Caco-2 (cell line): ENCODE measurements around the gene ADGRL3. TPM values are rescaled to one million over a fixed set of nuclear protein-coding genes. Genes with fewer than 3 reads are reported as not detected.

Experiments
- BruUV-seq: library from RNA; stranded (reverse); fragments of 400-500 nt; replicated peaks from 2 replicates; lab custom pipeline; 2021; lab: Mats Ljungman, UMichigan
- CTCF ChIA-PET: fragments of 300-600 bp; sonication (Branson Sonifier 250); formaldehyde crosslinking; loops from one replicate; lab custom pipeline; 2022; ENCODE audit warnings: antibody characterized with exemption; lab: Charles Lee
- POLR2A ChIA-PET: fragments of 300-600 bp; sonication (Branson Sonifier 250); formaldehyde crosslinking; loops from one replicate; lab custom pipeline; 2022; ENCODE audit warnings: antibody characterized with exemption; lab: Charles Lee
- DNase-seq, 2 experiments: peaks; one replicate each; pipeline versions ENCODE4 v3.0.0 to v3.0.0-alpha.2; 2020 to 2022
- H3K27me3 ChIP-seq: replicated peaks from 2 replicates; pipeline ENCODE4 v1.6.0; 2011; ENCODE audit warnings: low read length; ENCODE audit not compliant: control insufficient read depth, insufficient read depth
- H3K36me3 ChIP-seq: 2 replicates; pipeline ENCODE4 v1.5.1; 2011; ENCODE audit warnings: low read length; ENCODE audit not compliant: control insufficient read depth, insufficient read depth
- H3K4me1 ChIP-seq: fragments of 250-450 bp; sonication (Bioruptor Pico); 2 replicates; pipeline ENCODE4 v1.5.1; 2020; ENCODE audit warnings: mild to moderate bottlenecking
- H3K4me3 ChIP-seq: 2 replicates; pipeline ENCODE4 v1.5.1; 2011; ENCODE audit warnings: low read depth, mild to moderate bottlenecking, control low read depth, low read length
- H3K9me3 ChIP-seq: fragments of 250-450 bp; sonication (Bioruptor Pico); 2 replicates; pipeline ENCODE4 v1.5.1; 2020; ENCODE audit warnings: mild to moderate bottlenecking, moderate library complexity
- H3K27ac Mint-ChIP-seq: one replicate; pipeline ENCODE4 v1.8.0; 2022; ENCODE audit warnings: mixed read lengths; ENCODE audit not compliant: unreplicated experiment
- H3K27me3 Mint-ChIP-seq: one replicate; pipeline ENCODE4 v1.8.0; 2022; ENCODE audit warnings: mixed read lengths; ENCODE audit not compliant: insufficient read depth, unreplicated experiment
- H3K36me3 Mint-ChIP-seq: one replicate; pipeline ENCODE4 v1.8.0; 2022; ENCODE audit warnings: mild to moderate bottlenecking, mixed read lengths; ENCODE audit not compliant: insufficient read depth, unreplicated experiment
- H3K4me1 Mint-ChIP-seq: one replicate; pipeline ENCODE4 v1.8.0; 2022; ENCODE audit warnings: low read depth, mixed read lengths; ENCODE audit not compliant: unreplicated experiment
- H3K4me3 Mint-ChIP-seq: one replicate; pipeline ENCODE4 v1.8.0; 2022; ENCODE audit warnings: mild to moderate bottlenecking, moderate library complexity, mixed read lengths; ENCODE audit not compliant: unreplicated experiment
- H3K9me3 Mint-ChIP-seq: one replicate; pipeline ENCODE4 v1.8.0; 2022; ENCODE audit warnings: mixed read lengths; ENCODE audit not compliant: unreplicated experiment
- intact Hi-C: fragments of 100-400 bp; cut with micrococcal nuclease; formaldehyde crosslinking; loops from one replicate; pipeline ENCODE4 v1.10.0; 2022; ENCODE audit not compliant: unreplicated experiment
- total RNA-seq: library from RNA; stranded (reverse); gene quantifications from 2 replicates; pipeline ENCODE4 v1.2.3, GENCODE V29; 2022
- TF ChIP-seq, protein P1 (sequence below), 2 experiments: fragments of 200-600 bp in 1 of 2; IDR thresholded peaks; 1 replicate in 1 of 2; 2 replicates in 1 of 2; pipeline versions ENCODE4 v1.5.1 to v1.8.0; 2011 to 2022; ENCODE audit warnings: antibody characterized with exemption in 1 of 2, control low read depth in 1 of 2, inconsistent platforms in 1 of 2, low read depth in 1 of 2, low read length in 1 of 2, mild to moderate bottlenecking in 1 of 2, moderate library complexity in 1 of 2; ENCODE audit not compliant: insufficient read depth in 1 of 2, severe bottlenecking in 1 of 2, unreplicated experiment in 1 of 2

Gene ADGRL3
- total RNA-seq, 1 experiment from 2014 or later = 1.5 TPM

DNA sequence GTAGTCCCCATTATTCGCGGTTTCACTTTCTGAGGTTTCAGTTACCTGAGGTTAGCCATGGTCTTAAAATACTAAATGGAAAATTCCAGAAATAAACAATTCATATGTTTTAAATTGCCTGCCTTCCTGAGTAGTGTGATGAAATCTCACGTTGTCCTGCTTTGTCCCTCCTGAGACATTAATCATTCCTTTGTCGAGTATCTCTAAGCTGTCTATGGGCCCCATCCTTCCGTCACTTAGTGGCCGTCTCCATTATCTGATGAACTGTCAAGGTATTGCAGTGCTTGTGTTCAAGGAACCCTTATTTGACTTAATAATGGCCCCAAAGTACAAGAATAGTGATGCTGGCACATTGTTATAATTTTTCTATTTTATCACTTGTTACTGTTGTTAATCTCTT lies 94.8 kb downstream of the ADGRL3 start:
- Mint-ChIP-seq H3K4me1 (no peaks in the 10 kb centered on the region), H3K27me3 (no peaks in the 10 kb centered on the region), H3K36me3 (no peaks in the 10 kb centered on the region), H3K27ac (no peak overlapping the region), H3K4me3 (no peak overlapping the region), H3K9me3 (no peaks in the 10 kb centered on the region)
- no peaks in the 10 kb centered on the region for H3K27me3 ChIP-seq
- no TSS peak for BruUV-seq
- H3K4me3 ChIP-seq = no peak overlapping the region
- CTCF ChIA-PET = no interaction called here
- intact Hi-C loops = loop anchor here (10.0 kb wide), 1 partner anchor 430 kb away; no protein-coding TSS in a partner anchor
- no peak for DNase-seq
- POLR2A ChIA-PET = no interaction called here
- TF ChIP-seq, protein P1, sequence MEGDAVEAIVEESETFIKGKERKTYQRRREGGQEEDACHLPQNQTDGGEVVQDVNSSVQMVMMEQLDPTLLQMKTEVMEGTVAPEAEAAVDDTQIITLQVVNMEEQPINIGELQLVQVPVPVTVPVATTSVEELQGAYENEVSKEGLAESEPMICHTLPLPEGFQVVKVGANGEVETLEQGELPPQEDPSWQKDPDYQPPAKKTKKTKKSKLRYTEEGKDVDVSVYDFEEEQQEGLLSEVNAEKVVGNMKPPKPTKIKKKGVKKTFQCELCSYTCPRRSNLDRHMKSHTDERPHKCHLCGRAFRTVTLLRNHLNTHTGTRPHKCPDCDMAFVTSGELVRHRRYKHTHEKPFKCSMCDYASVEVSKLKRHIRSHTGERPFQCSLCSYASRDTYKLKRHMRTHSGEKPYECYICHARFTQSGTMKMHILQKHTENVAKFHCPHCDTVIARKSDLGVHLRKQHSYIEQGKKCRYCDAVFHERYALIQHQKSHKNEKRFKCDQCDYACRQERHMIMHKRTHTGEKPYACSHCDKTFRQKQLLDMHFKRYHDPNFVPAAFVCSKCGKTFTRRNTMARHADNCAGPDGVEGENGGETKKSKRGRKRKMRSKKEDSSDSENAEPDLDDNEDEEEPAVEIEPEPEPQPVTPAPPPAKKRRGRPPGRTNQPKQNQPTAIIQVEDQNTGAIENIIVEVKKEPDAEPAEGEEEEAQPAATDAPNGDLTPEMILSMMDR (IDR thresholded peaks at IDR 0.05; ENCODE audit: insufficient read depth in 1 of 2, low read depth in 1 of 2, low read length in 1 of 2, severe bottlenecking in 1 of 2, unreplicated experiment in 1 of 2) = no peak
- H3K9me3 ChIP-seq = no peaks in the 10 kb centered on the region
- no peaks in the 10 kb centered on the region for H3K36me3 ChIP-seq
- peaks cover 5% of the 10 kb centered on the region; the same call in 1 of the 2 replicates for H3K4me1 ChIP-seq

GRCh38 chr4:61296144-61296543 lies 96.0 kb downstream of the ADGRL3 start:
- Mint-ChIP-seq H3K4me1 (no peaks in the 10 kb centered on the region), H3K36me3 (no peaks in the 10 kb centered on the region), H3K27me3 (no peaks in the 10 kb centered on the region), H3K27ac (no peak overlapping the region), H3K9me3 (no peaks in the 10 kb centered on the region), H3K4me3 (no peak overlapping the region)
- Histone ChIP-seq H3K36me3 (no peaks in the 10 kb centered on the region), H3K27me3 (no peaks in the 10 kb centered on the region), H3K4me1 (peaks cover 9% of the 10 kb centered on the region; the same call in 1 of the 2 replicates), H3K4me3 (no peak overlapping the region), H3K9me3 (no peaks in the 10 kb centered on the region)
- intact Hi-C loops = loop anchor here (10.0 kb wide), 1 partner anchor 431 kb away; no protein-coding TSS in a partner anchor
- CTCF ChIA-PET = no interaction called here
- POLR2A ChIA-PET = no interaction called here
- no peak for DNase-seq
- BruUV-seq = no TSS peak
- TF ChIP-seq, protein P1 (IDR thresholded peaks at IDR 0.05; ENCODE audit: insufficient read depth in 1 of 2, low read depth in 1 of 2, low read length in 1 of 2, severe bottlenecking in 1 of 2, unreplicated experiment in 1 of 2) = no peak

GRCh38 chr4:61298178-61298740 lies 98.1 kb downstream of the ADGRL3 start:
- no peaks in the 10 kb centered on the region for H3K9me3 ChIP-seq
- TF ChIP-seq, protein P1 (IDR thresholded peaks at IDR 0.05; ENCODE audit: insufficient read depth in 1 of 2, low read depth in 1 of 2, low read length in 1 of 2, severe bottlenecking in 1 of 2, unreplicated experiment in 1 of 2) = no peak
- no peak overlapping the region for H3K4me3 Mint-ChIP-seq
- no peaks in the 10 kb centered on the region for H3K4me1 Mint-ChIP-seq
- ChIA-PET CTCF (no interaction called here), POLR2A (no interaction called here)
- BruUV-seq = no TSS peak
- intact Hi-C loops = loop anchor here (10.0 kb wide), 1 partner anchor 433 kb away; no protein-coding TSS in a partner anchor
- H3K36me3 ChIP-seq = no peaks in the 10 kb centered on the region
- H3K4me3 ChIP-seq = no peak overlapping the region
- H3K4me1 ChIP-seq = peaks cover 9% of the 10 kb centered on the region; the same call in 1 of the 2 replicates
- no peaks in the 10 kb centered on the region for H3K27me3 ChIP-seq
- H3K27me3 Mint-ChIP-seq = no peaks in the 10 kb centered on the region
- no peak for DNase-seq
- H3K27ac Mint-ChIP-seq = no peak overlapping the region
- no peaks in the 10 kb centered on the region for H3K36me3 Mint-ChIP-seq
- no peaks in the 10 kb centered on the region for H3K9me3 Mint-ChIP-seq
